ENCODE measurements around the gene PPM1M. TPM values are rescaled to one million over a fixed set of nuclear protein-coding genes. Genes with fewer than 3 reads are reported as not detected.

Gene PPM1M
- total RNA-seq, 1 experiment from 2014 or later = 8.5 TPM

DNA sequence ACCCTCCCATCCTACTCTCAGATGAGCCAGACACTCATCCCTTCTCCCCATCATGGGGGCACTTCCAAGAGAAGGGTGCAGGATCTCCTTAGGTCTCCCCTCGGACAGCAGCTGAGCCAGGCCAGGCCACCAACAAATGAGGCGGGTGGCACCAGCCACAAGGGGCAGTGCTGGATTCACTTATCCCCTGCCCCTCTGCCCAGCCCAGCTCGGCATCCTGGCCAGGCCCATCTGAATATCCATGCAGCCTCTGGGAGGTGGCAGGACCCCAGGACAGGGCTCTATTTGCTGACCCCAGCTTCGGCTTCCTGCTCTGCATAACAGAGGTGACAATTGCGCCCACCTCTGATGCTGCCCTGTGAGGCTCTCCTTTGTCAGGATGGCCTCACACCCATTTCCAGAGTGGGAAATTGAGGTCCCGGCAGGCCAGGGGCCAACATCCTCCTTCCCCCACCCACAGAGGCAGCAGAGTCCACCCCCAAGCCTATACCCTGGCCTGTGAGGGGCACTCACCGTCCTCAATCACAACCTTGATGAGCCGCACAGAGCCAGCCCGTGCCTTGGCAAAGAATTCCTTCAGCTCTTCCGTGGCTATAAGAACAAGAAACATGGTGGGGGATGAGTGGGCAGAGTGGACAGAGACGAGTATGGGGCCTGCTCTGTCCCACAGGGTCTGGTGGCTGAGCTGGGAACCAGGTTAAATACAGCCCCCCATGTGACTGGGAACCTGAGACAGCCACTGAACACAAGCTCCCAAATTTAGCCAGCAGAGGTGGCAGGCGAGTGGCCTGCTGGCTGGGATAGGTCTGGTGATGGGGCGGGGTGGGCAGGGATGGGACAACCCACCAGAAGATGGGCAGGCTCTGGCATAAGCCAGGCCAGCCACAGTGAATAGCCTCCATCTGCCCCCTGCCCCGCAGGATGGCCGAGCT is 10.8 kb upstream of the PPM1M start:
- Histone ChIP-seq H3K4me3 (ENCODE audit: low read length) (no peak overlapping the region), H3K9me2 (replicated peaks; ENCODE audit: low read length) (no peaks in the 10 kb centered on the region), H3K27ac (ENCODE audit: low read length) (no peak overlapping the region), H3K4me2 (ENCODE audit: low read length) (no peak overlapping the region), H3K9ac (ENCODE audit: low read length) (no peak overlapping the region), H4K20me1 (ENCODE audit: low read length) (no peaks in the 10 kb centered on the region), H3K79me2 (ENCODE audit: low read length) (peaks cover 54% of the 10 kb centered on the region), H3K9me3 (ENCODE audit: low read length) (no peaks in the 10 kb centered on the region), H3K36me3 (ENCODE audit: low read depth, low read length) (peaks cover 26% of the 10 kb centered on the region), H2AFZ (ENCODE audit: low read length) (no peak overlapping the region), H3F3A (ENCODE audit: low read length, unreplicated experiment) (no peaks in the 10 kb centered on the region), H3K4me1 (ENCODE audit: insufficient read depth, low read length) (peaks cover 25% of the 10 kb centered on the region), H3K27me3 (ENCODE audit: low read length) (no peaks in the 10 kb centered on the region)
- no peak for DNase-seq
- intact Hi-C loops (cut with micrococcal nuclease) = loop anchor here (5.0 kb wide), 2 partner anchors 43 to 103 kb away; partner anchors contain the start of gene WDR82
- TF ChIP-seq, protein P1, sequence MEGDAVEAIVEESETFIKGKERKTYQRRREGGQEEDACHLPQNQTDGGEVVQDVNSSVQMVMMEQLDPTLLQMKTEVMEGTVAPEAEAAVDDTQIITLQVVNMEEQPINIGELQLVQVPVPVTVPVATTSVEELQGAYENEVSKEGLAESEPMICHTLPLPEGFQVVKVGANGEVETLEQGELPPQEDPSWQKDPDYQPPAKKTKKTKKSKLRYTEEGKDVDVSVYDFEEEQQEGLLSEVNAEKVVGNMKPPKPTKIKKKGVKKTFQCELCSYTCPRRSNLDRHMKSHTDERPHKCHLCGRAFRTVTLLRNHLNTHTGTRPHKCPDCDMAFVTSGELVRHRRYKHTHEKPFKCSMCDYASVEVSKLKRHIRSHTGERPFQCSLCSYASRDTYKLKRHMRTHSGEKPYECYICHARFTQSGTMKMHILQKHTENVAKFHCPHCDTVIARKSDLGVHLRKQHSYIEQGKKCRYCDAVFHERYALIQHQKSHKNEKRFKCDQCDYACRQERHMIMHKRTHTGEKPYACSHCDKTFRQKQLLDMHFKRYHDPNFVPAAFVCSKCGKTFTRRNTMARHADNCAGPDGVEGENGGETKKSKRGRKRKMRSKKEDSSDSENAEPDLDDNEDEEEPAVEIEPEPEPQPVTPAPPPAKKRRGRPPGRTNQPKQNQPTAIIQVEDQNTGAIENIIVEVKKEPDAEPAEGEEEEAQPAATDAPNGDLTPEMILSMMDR (conservative IDR thresholded peaks at IDR 0.05; ENCODE audit: low read depth, low read length) = peak; percentile 38; the same call in 1 of the 2 replicates
- TF ChIP-seq EZH2phosphoT487 (IDR thresholded peaks at IDR 0.05; ENCODE audit: borderline replicate concordance, low read length) (no peak), EZH2 (IDR thresholded peaks at IDR 0.05; ENCODE audit: low read length, unreplicated experiment) (no peak)
- POLR2A ChIA-PET (ENCODE audit: unreplicated experiment) = no interaction called here
- BruUV-seq (replicated peaks) = no TSS peak
- CTCF ChIA-PET = no interaction called here
- no peak for ATAC-seq

DNA sequence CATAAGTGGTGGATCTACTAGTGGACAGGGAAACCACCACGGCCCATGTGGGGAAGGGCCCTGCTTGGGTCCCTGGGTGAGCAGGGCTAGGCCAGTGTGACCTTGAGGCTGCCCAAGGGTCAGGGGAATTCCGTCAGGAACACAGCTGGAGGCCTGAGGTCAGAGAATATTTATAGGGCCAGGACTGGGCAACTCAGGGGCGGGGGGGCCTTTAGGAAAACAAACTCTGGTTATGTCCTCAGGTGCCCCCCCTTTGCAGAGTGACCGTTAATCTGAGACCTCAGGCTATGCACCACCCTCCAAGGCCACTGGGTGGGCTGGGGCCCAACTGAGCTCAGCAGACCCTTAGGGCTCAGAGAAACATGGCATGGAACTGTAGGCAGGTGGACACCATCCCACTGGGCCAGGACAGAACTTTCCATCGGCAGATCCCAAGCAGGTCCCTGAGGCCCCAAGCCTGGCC is 9.1 kb upstream of the PPM1M start:
- no peaks in the 10 kb centered on the region for H4K20me1 ChIP-seq (ENCODE audit: low read length)
- H2AFZ ChIP-seq (ENCODE audit: low read length) = no peak overlapping the region
- 0 out of 2 replicates have a peak overlapping the region, but pooled peaks have one; percentile 88 for H3K9ac ChIP-seq (ENCODE audit: low read length)
- no peaks in the 10 kb centered on the region for H3K9me3 ChIP-seq (ENCODE audit: low read length)
- DNase-seq = no peak
- H3F3A ChIP-seq (ENCODE audit: low read length, unreplicated experiment) = no peaks in the 10 kb centered on the region
- no TSS peak for BruUV-seq (replicated peaks)
- ChIA-PET POLR2A (ENCODE audit: unreplicated experiment) (no interaction called here), CTCF (interaction anchor here (2.3 kb wide), 1 partner anchor 16 kb away, joined by 28 read pairs; no protein-coding TSS in a partner anchor)
- peak overlapping the region; percentile 82 for H3K4me2 ChIP-seq (ENCODE audit: low read length)
- peak overlapping the region; percentile 93 for H3K27ac ChIP-seq (ENCODE audit: low read length)
- H3K4me3 ChIP-seq (ENCODE audit: low read length) = peak overlapping the region; percentile 97
- no peaks in the 10 kb centered on the region for H3K9me2 ChIP-seq (replicated peaks; ENCODE audit: low read length)
- no peak for ATAC-seq
- intact Hi-C loops (cut with micrococcal nuclease) = loop anchor here (5.0 kb wide), 2 partner anchors 41 to 101 kb away; partner anchors contain the start of gene WDR82
- no peaks in the 10 kb centered on the region for H3K27me3 ChIP-seq (ENCODE audit: low read length)
- peaks cover 56% of the 10 kb centered on the region for H3K79me2 ChIP-seq (ENCODE audit: low read length)
- H3K36me3 ChIP-seq (ENCODE audit: low read depth, low read length) = peaks cover 9% of the 10 kb centered on the region; the same call in 1 of the 2 replicates
- peaks cover 32% of the 10 kb centered on the region for H3K4me1 ChIP-seq (ENCODE audit: insufficient read depth, low read length)
- TF ChIP-seq, protein P1 (conservative IDR thresholded peaks at IDR 0.05; ENCODE audit: low read depth, low read length) = no peak
- no peak for TF ChIP-seq EZH2phosphoT487 (IDR thresholded peaks at IDR 0.05; ENCODE audit: borderline replicate concordance, low read length)
- no peak for TF ChIP-seq EZH2 (IDR thresholded peaks at IDR 0.05; ENCODE audit: low read length, unreplicated experiment)
